ACC112 (cell line): ENCODE data around the gene AUTS2.

Experiments used
- H2AFZ ChIP-seq: fragments of 200-600 bp; sonication (generic); one replicate; pipeline ENCODE4 v1.6.0; 2017; ENCODE audit warnings: antibody characterized with exemption, low read length; ENCODE audit not compliant: unreplicated experiment
- H3K27ac ChIP-seq: fragments of 200-600 bp; sonication (generic); 2 replicates; pipeline ENCODE4 v1.5.1; 2014; ENCODE audit warnings: low read depth, mild to moderate bottlenecking, antibody characterized with exemption, low read length, moderate library complexity
- H3K27me3 ChIP-seq: fragments of 200-600 bp; sonication (generic); 2 replicates; pipeline ENCODE4 v1.6.1; 2014; ENCODE audit warnings: mild to moderate bottlenecking, antibody characterized with exemption, low read length, moderate library complexity, mixed read lengths; ENCODE audit not compliant: insufficient read depth
- H3K36me3 ChIP-seq: fragments of 200-600 bp; sonication (generic); 2 replicates; pipeline ENCODE4 v1.6.1; 2016; ENCODE audit warnings: mild to moderate bottlenecking, antibody characterized with exemption, low read length, moderate library complexity, mixed read lengths; ENCODE audit not compliant: insufficient read depth
- H3K4me1 ChIP-seq: fragments of 200-600 bp; sonication (generic); one replicate; pipeline ENCODE4 v1.6.1; 2016; ENCODE audit warnings: low read length, mixed read lengths; ENCODE audit not compliant: insufficient read depth, unreplicated experiment, control insufficient read depth
- H3K4me3 ChIP-seq: fragments of 200-600 bp; sonication (generic); 2 replicates; pipeline ENCODE4 v1.5.1; 2014; ENCODE audit warnings: mild to moderate bottlenecking, low read depth, low read length
- H3K79me2 ChIP-seq: fragments of 200-600 bp; sonication (generic); one replicate; pipeline ENCODE4 v1.6.0; 2016; ENCODE audit warnings: low read length; ENCODE audit not compliant: control insufficient read depth, unreplicated experiment, insufficient read depth

The AUTS2 gene

GRCh38 chr7:70182521-70182920 is 584.2 kb downstream of the AUTS2 start:
- no peaks in the 10 kb centered on the region for H3K27me3 ChIP-seq
- no peaks in the 10 kb centered on the region for H3K79me2 ChIP-seq
- no peak overlapping the region for H3K4me3 ChIP-seq
- no peak overlapping the region for H2AFZ ChIP-seq
- no peaks in the 10 kb centered on the region for H3K4me1 ChIP-seq
- no peaks in the 10 kb centered on the region for H3K36me3 ChIP-seq
- no peak overlapping the region for H3K27ac ChIP-seq

- H3K4me1 ChIP-seq = no peaks in the 10 kb centered on the region
- H3K79me2 ChIP-seq = no peaks in the 10 kb centered on the region
- H2AFZ ChIP-seq = no peak overlapping the region
- H3K27ac ChIP-seq = no peak overlapping the region
- no peaks in the 10 kb centered on the region for H3K27me3 ChIP-seq
- no peaks in the 10 kb centered on the region for H3K36me3 ChIP-seq
- no peak overlapping the region for H3K4me3 ChIP-seq
Measured at GRCh38 chr7:70183278-70183677, 585.0 kb downstream of the AUTS2 start.

- Histone ChIP-seq H3K36me3 (no peaks in the 10 kb centered on the region), H3K27me3 (no peaks in the 10 kb centered on the region)
Measured at GRCh38 chr7:70188901-70189650, 590.8 kb downstream of the AUTS2 start.

GRCh38 chr7:70189776-70190175 is 591.5 kb downstream of the AUTS2 start:
- Histone ChIP-seq H3K36me3 (no peaks in the 10 kb centered on the region), H3K79me2 (no peaks in the 10 kb centered on the region), H3K4me3 (no peak overlapping the region), H2AFZ (no peak overlapping the region), H3K4me1 (no peaks in the 10 kb centered on the region), H3K27ac (no peak overlapping the region), H3K27me3 (no peaks in the 10 kb centered on the region)

More at GRCh38 chr7:70188901-70189650, 590.8 kb downstream of the AUTS2 start:
- no peak overlapping the region for H2AFZ ChIP-seq
- H3K4me3 ChIP-seq = no peak overlapping the region
- no peaks in the 10 kb centered on the region for H3K4me1 ChIP-seq
- H3K27ac ChIP-seq = no peak overlapping the region
- no peaks in the 10 kb centered on the region for H3K79me2 ChIP-seq

GRCh38 chr7:70190281-70190680 is 592.0 kb downstream of the AUTS2 start:
- H3K79me2 ChIP-seq = no peaks in the 10 kb centered on the region
- H2AFZ ChIP-seq = no peak overlapping the region
- H3K4me3 ChIP-seq = no peak overlapping the region
- no peaks in the 10 kb centered on the region for H3K4me1 ChIP-seq
- no peaks in the 10 kb centered on the region for H3K27me3 ChIP-seq
- H3K36me3 ChIP-seq = no peaks in the 10 kb centered on the region
- no peak overlapping the region for H3K27ac ChIP-seq

GRCh38 chr7:70193514-70193913 is 595.2 kb downstream of the AUTS2 start:
- no peaks in the 10 kb centered on the region for H3K4me1 ChIP-seq
- no peaks in the 10 kb centered on the region for H3K27me3 ChIP-seq
- H2AFZ ChIP-seq = no peak overlapping the region
- H3K4me3 ChIP-seq = no peak overlapping the region
- H3K36me3 ChIP-seq = no peaks in the 10 kb centered on the region
- H3K27ac ChIP-seq = no peak overlapping the region
- no peaks in the 10 kb centered on the region for H3K79me2 ChIP-seq

- Histone ChIP-seq H3K4me1 (no peaks in the 10 kb centered on the region), H3K79me2 (no peaks in the 10 kb centered on the region), H2AFZ (no peak overlapping the region), H3K36me3 (no peaks in the 10 kb centered on the region), H3K4me3 (no peak overlapping the region), H3K27ac (no peak overlapping the region), H3K27me3 (no peaks in the 10 kb centered on the region)
Measured at GRCh38 chr7:70208236-70209063, 610.2 kb downstream of the AUTS2 start.

- Histone ChIP-seq H3K27me3 (no peaks in the 10 kb centered on the region), H3K4me3 (no peak overlapping the region), H3K27ac (no peak overlapping the region), H3K4me1 (no peaks in the 10 kb centered on the region), H3K79me2 (no peaks in the 10 kb centered on the region), H2AFZ (no peak overlapping the region), H3K36me3 (no peaks in the 10 kb centered on the region)
Measured at GRCh38 chr7:70210200-70210935, 612.1 kb downstream of the AUTS2 start.

GRCh38 chr7:70210936-70211310 is 612.6 kb downstream of the AUTS2 start:
- no peak overlapping the region for H3K4me3 ChIP-seq
- no peaks in the 10 kb centered on the region for H3K36me3 ChIP-seq
- H3K79me2 ChIP-seq = no peaks in the 10 kb centered on the region
- no peaks in the 10 kb centered on the region for H3K4me1 ChIP-seq
- no peaks in the 10 kb centered on the region for H3K27me3 ChIP-seq
- no peak overlapping the region for H3K27ac ChIP-seq
- H2AFZ ChIP-seq = no peak overlapping the region

GRCh38 chr7:70212281-70212680 is 614.0 kb downstream of the AUTS2 start:
- no peaks in the 10 kb centered on the region for H3K27me3 ChIP-seq
- H3K79me2 ChIP-seq = no peaks in the 10 kb centered on the region
- no peak overlapping the region for H3K4me3 ChIP-seq
- H3K27ac ChIP-seq = no peak overlapping the region
- H3K36me3 ChIP-seq = no peaks in the 10 kb centered on the region
- no peak overlapping the region for H2AFZ ChIP-seq
- no peaks in the 10 kb centered on the region for H3K4me1 ChIP-seq
